Upper lobe of right lung (tissue), 1 donor: ENCODE results near the gene TLR7. TPM values are rescaled to one million over a fixed set of nuclear protein-coding genes. Genes with fewer than 3 reads are reported as not detected.

Experiments
- ATAC-seq: fragments of 200-7000 bp; cut with Tn5 transposase; one replicate; pipeline ENCODE4 v1.9.1; 2020; ENCODE audit warnings: mild to moderate bottlenecking, moderate library complexity
- DNase-seq: peaks from one replicate; pipeline ENCODE4 v3.0.0-alpha.2; 2020
- H3K27ac ChIP-seq: fragments of 200-600 bp; one replicate; pipeline ENCODE4 v1.8.0; 2022
- H3K27me3 ChIP-seq: fragments of 200-600 bp; one replicate; pipeline ENCODE4 v1.8.0; 2022; ENCODE audit warnings: mild to moderate bottlenecking
- H3K36me3 ChIP-seq: fragments of 200-600 bp; one replicate; pipeline ENCODE4 v1.8.0; 2022
- H3K4me1 ChIP-seq: fragments of 200-600 bp; one replicate; pipeline ENCODE4 v1.8.0; 2022
- H3K4me3 ChIP-seq: fragments of 200-600 bp; one replicate; pipeline ENCODE4 v1.8.0; 2022; ENCODE audit warnings: mild to moderate bottlenecking
- H3K9me3 ChIP-seq: fragments of 200-600 bp; one replicate; pipeline ENCODE4 v1.8.0; 2022
- intact Hi-C: fragments of 100-400 bp; cut with DNase I; formaldehyde crosslinking; loops from one replicate; pipeline ENCODE4 v1.11.0; 2022
- total RNA-seq: library from RNA; stranded (reverse); fragmentation: NEBNext Ultra II Directional; extraction: Animal tissue kit (Norgen Biotek cat#: 25700); gene quantifications from one replicate; pipeline ENCODE4 v1.2.1, GENCODE V29; 2021
- TF ChIP-seq, protein P1 (sequence below): fragments of 200-600 bp; IDR thresholded peaks from one replicate; pipeline ENCODE4 v1.8.0; 2022; ENCODE audit warnings: antibody characterized with exemption
- donor health status: DM: no; HTN: yes; CAD: no; lungs with severe emphysema.

The TLR7 gene
- total RNA-seq, 1 donor from 2014 or later, result 3.1 TPM

DNA sequence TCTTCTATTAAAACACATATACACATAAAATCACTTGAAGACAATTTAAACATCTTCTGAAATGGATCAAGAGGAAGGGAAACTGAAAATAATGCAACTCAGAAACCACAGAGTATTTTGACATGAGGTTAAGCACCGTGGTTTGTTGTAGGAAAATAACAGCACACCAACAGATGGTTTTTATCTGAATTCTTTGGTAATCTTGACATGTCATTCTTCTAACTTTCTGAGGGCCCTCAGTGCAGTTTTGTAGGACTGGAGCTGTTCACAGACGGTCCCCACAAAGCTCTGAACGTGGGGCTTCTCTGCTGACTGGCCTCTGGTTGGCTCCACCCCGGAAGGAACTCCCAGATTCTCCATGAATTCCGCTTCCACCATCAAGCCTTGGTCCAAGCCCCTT lies 23.6 kb downstream of the TLR7 start:
- DNase-seq (no peak), ATAC-seq (no peak)
- intact Hi-C loops, result loop anchor here (10.0 kb wide), 1 partner anchor 76 kb away; no protein-coding TSS in a partner anchor
- no peaks in the 10 kb centered on the region for H3K4me1 ChIP-seq
- no peak overlapping the region for H3K27ac ChIP-seq
- no peaks in the 10 kb centered on the region for H3K27me3 ChIP-seq
- TF ChIP-seq, protein P1, sequence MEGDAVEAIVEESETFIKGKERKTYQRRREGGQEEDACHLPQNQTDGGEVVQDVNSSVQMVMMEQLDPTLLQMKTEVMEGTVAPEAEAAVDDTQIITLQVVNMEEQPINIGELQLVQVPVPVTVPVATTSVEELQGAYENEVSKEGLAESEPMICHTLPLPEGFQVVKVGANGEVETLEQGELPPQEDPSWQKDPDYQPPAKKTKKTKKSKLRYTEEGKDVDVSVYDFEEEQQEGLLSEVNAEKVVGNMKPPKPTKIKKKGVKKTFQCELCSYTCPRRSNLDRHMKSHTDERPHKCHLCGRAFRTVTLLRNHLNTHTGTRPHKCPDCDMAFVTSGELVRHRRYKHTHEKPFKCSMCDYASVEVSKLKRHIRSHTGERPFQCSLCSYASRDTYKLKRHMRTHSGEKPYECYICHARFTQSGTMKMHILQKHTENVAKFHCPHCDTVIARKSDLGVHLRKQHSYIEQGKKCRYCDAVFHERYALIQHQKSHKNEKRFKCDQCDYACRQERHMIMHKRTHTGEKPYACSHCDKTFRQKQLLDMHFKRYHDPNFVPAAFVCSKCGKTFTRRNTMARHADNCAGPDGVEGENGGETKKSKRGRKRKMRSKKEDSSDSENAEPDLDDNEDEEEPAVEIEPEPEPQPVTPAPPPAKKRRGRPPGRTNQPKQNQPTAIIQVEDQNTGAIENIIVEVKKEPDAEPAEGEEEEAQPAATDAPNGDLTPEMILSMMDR, result no peak
- H3K9me3 ChIP-seq, result no peaks in the 10 kb centered on the region
- no peak overlapping the region for H3K4me3 ChIP-seq
- no peaks in the 10 kb centered on the region for H3K36me3 ChIP-seq

DNA sequence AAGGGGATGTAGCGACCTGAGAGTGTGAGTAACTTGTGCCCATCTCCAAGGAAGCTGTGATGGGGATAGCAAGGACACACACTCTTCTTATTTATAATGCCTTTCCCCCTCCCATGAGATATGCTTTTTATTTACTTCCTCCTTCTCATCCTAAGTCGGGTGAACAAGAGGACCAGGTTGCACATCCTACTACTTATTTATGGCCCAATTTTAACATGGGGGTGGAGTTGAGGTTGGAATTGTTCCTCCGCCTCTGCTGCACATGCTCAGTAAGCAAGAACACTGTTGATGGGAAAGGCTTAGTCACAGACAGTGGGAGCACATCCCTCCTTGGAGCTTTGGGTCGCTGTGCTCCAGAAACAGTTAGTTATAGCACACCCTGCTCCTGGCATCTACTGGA lies 24.3 kb downstream of the TLR7 start:
- intact Hi-C loops, result loop anchor here (10.0 kb wide), 1 partner anchor 76 kb away; no protein-coding TSS in a partner anchor
- Histone ChIP-seq H3K36me3 (no peaks in the 10 kb centered on the region), H3K4me1 (no peaks in the 10 kb centered on the region), H3K27me3 (no peaks in the 10 kb centered on the region), H3K4me3 (no peak overlapping the region), H3K9me3 (no peaks in the 10 kb centered on the region), H3K27ac (no peak overlapping the region)
- TF ChIP-seq, protein P1, result no peak
- DNase-seq (no peak), ATAC-seq (no peak)

DNA sequence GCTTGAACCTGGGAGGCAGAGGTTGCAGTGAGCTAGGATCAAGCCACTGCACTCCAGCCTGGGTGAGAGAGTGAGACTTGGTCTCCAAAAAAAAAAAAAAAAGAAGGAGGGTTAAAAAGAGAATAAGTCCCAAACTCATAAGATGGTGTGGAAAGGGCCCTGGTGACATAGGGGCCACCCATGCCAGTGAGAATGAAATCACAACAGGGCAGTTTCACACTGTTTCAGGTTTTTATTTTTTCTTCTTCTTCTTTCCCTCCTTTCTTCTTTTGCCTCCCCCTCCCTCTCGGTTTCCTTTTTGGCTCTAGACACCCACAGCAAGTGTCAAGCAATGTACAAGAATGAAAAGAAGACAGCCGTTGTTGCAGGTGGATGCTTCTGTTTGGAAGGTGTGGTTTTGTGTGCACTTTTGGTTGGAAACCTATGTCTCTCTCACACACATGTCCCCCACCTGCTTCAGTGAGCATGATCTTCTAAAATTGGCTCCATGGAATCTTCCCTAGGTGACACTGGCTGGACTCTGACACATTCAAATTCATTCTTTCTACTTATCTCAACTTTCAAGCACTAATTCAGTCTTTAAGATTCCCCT lies 25.1 kb downstream of the TLR7 start:
- no peaks in the 10 kb centered on the region for H3K9me3 ChIP-seq
- no peaks in the 10 kb centered on the region for H3K4me1 ChIP-seq
- intact Hi-C loops, result loop anchor here (10.0 kb wide), 1 partner anchor 77 kb away; no protein-coding TSS in a partner anchor
- no peak for ATAC-seq
- DNase-seq, result no peak
- H3K4me3 ChIP-seq, result no peak overlapping the region
- TF ChIP-seq, protein P1, result no peak
- no peaks in the 10 kb centered on the region for H3K36me3 ChIP-seq
- no peaks in the 10 kb centered on the region for H3K27me3 ChIP-seq
- H3K27ac ChIP-seq, result no peak overlapping the region

DNA sequence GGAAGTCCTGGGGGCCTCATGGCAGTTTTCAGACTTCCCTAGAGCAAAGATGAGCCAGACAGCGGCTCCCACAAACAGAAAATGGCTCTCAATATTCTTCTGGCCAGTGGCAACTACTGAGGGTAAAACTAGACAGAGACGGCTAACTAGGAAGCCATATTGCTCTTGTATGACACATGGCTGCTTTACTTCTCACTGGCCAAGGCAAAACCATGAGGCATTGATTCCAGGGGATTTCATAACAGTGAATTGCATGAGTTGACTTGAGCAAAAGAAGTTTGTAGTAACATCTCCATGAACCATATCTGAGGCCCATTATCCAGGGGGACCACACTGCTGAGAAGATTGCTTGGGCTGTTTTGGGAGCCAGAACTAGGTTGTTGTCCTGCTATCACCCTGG lies 25.8 kb downstream of the TLR7 start:
- H3K9me3 ChIP-seq, result no peaks in the 10 kb centered on the region
- no peaks in the 10 kb centered on the region for H3K36me3 ChIP-seq
- intact Hi-C loops, result loop anchor here (10.0 kb wide), 1 partner anchor 78 kb away; no protein-coding TSS in a partner anchor
- H3K27ac ChIP-seq, result no peak overlapping the region
- no peaks in the 10 kb centered on the region for H3K4me1 ChIP-seq
- ATAC-seq (no peak), DNase-seq (no peak)
- TF ChIP-seq, protein P1, result no peak
- H3K27me3 ChIP-seq, result no peaks in the 10 kb centered on the region
- H3K4me3 ChIP-seq, result no peak overlapping the region

DNA sequence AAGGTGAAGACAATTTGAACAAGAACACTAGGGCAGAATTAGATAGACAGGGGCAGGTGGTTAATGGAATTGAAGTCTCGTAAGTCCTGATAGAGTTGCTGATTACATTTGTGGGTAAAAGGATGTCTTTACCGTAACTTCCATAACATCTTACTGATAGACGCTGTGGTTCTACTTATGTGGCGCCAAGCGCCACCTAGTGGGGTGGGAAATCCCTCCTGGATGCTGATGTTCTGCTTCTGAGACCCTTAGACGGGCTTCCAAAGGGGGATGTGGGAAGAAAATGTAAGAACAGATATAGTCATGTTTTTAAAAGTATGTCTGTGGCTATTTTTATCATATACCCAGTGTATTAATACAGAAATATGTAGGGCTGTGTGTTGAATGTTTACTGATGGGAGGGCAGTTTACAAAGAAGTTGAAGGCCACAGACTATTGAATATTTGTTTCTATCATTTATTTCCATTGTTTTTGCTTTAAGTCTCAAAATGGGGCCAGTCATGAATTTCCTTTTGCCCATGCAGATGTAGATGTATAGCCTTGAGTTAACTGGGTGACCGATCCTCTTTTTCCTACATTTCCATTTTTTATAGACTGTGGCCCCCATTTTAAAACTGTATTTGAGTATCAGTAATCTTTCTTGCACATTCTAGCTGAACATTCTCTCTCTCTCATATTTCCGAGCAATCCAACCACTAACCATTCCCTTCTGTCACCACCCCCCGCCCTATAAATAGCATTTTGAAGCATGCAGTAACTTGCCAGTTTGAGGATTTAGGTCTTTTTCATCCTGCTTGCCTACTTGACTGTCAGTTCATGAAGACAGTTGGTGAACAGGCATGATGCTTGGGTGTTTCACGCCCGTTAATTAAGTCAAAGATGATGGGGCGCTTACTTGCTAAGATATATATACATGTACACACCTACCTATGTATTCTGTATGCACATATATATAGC lies 27.5 kb downstream of the TLR7 start:
- H3K4me3 ChIP-seq, result no peak overlapping the region
- DNase-seq, result no peak
- H3K27me3 ChIP-seq, result no peaks in the 10 kb centered on the region
- H3K27ac ChIP-seq, result no peak overlapping the region
- no peaks in the 10 kb centered on the region for H3K4me1 ChIP-seq
- ATAC-seq, result peak; percentile 66
- TF ChIP-seq, protein P1, result peak; percentile 64
- H3K36me3 ChIP-seq, result no peaks in the 10 kb centered on the region
- no peaks in the 10 kb centered on the region for H3K9me3 ChIP-seq
- intact Hi-C loops, result loop anchor here (10.0 kb wide), 1 partner anchor 80 kb away; no protein-coding TSS in a partner anchor
